Activated CD8-positive, alpha-beta memory T cell treated with anti-CD3 and anti-CD28 coated beads, Interleukin-2, amount 10 ng/mL, durations not matched to agents 7 days and 5 days (primary cell): Measurements from ENCODE around the gene RAD23A. TPM values are rescaled to one million over a fixed set of nuclear protein-coding genes. Genes with fewer than 3 reads are reported as not detected.

Experiments used
- ATAC-seq: fragments of 150-1000 bp; cut with Tn5 transposase; one replicate; pipeline ENCODE4 v1.10.0; 2021; ENCODE audit warnings: moderate library complexity
- CTCF ChIA-PET: fragments of 350-600 bp; sonication (Branson Sonifier 250); formaldehyde crosslinking; loops from one replicate; lab custom pipeline; 2021; ENCODE audit warnings: antibody characterized with exemption; lab: Charles Lee
- DNase-seq: peaks from one replicate; pipeline ENCODE4 v3.0.0-alpha.2; 2020
- H3K27ac Mint-ChIP-seq: one replicate; pipeline ENCODE4 v1.8.0; 2021; ENCODE audit warnings: mild to moderate bottlenecking, mixed read lengths
- H3K27me3 Mint-ChIP-seq: one replicate; pipeline ENCODE4 v1.8.0; 2021; ENCODE audit warnings: mixed read lengths
- H3K36me3 Mint-ChIP-seq: one replicate; pipeline ENCODE4 v1.8.0; 2021; ENCODE audit warnings: mild to moderate bottlenecking, mixed read lengths
- H3K4me1 Mint-ChIP-seq: one replicate; pipeline ENCODE4 v1.8.0; 2021; ENCODE audit warnings: mixed read lengths
- H3K4me3 Mint-ChIP-seq: one replicate; pipeline ENCODE4 v1.8.0; 2021; ENCODE audit warnings: mild to moderate bottlenecking, moderate library complexity, mixed read lengths
- H3K9me3 Mint-ChIP-seq: one replicate; pipeline ENCODE4 v1.8.0; 2022; ENCODE audit warnings: low read depth, mixed read lengths
- total RNA-seq, 2 experiments: library from RNA; stranded (reverse); gene quantifications; one replicate each; pipeline ENCODE4 v1.2.3, GENCODE V29; 2021

RAD23A gene
- total RNA-seq, 2 experiments from 2014 or later, result 164 to 168 TPM

DNA sequence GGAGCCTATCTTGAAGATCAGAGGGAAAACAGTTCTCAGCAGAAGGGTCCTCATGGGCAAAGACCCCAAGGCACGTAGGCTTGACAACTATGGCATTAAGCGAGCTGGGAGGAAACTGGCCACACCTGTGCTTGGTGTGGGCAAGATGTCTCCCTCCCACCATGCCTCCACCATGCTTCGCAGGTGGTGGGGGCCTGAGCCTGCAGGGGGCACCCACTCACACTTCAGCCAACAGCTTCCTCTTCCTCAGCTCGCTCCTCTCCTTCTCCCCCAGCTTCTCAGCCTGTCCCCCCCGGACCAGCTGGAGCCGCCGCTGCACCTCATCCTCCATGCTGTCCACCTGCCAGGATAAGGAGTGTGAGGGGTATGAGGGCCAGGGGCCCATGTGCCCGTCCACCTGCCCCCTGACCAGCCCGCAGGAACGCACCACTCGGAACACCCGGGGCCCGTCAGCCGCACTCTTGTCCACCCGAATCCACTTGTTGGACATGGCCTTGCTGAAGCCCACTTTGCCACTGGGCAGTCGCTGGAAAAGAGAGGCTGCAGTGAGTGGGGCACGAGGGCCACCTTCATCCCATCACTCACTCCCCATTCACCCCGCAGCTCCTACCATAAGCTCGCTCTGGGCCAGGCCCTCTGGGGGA, 15.5 kb upstream of the RAD23A start:
- ATAC-seq (no peak), DNase-seq (no peak)
- H3K9me3 Mint-ChIP-seq, result no peaks in the 10 kb centered on the region
- no peak overlapping the region for H3K4me3 Mint-ChIP-seq
- no peak overlapping the region for H3K27ac Mint-ChIP-seq
- H3K36me3 Mint-ChIP-seq, result peaks cover 32% of the 10 kb centered on the region
- H3K27me3 Mint-ChIP-seq, result no peaks in the 10 kb centered on the region
- peaks cover 24% of the 10 kb centered on the region for H3K4me1 Mint-ChIP-seq
- CTCF ChIA-PET, result interaction anchor here (0.5 to 4.6 kb wide), 3 partner anchors 35 to 658 kb away, joined by 3 to 23 read pairs (median 8); partner anchors contain the start of gene GCDH

DNA sequence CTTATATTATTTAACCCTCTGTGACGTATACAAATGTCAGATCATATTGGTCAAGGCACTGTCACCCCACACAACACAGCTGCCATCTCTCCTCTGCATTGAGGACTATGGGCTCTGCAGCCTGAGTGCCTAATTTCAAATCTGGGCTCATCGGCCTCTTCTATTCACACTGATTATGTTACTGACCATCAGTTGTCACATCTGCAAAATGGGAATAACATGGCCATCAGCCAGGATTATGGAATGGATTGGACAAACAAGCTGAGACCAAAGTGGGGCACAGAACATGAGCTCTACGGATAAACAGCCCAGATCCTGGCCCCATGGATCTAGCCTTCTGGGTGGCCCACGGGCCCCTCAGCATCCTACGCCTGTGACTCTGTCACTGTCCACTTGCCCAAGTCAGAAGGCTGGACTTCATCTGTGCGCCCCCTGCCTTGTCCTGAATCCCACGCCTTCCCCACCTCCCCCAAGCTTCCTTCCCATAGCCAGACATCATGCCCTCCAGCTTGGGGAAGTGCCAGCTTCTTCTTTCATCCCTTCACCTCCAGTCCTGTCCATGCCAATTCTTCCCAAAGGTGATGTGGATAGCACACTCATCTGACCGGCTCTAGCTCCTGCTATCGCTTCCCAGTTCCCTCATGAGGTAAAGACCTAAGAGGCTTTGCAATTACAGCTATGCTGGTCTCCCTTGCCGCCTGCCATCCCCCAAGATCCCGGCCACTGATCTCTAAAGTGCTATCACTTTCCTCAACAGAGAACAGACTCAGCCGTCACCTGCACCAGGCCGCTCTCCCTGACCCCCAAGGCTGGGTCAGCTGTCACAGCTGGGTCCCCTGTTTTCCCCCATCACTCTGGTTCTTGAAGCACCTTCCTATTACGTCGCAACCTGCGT, 13.0 kb upstream of the RAD23A start:
- DNase-seq (no peak), ATAC-seq (no peak)
- peak overlapping the region; percentile 92 for H3K4me3 Mint-ChIP-seq
- peak overlapping the region; percentile 88 for H3K27ac Mint-ChIP-seq
- no peaks in the 10 kb centered on the region for H3K9me3 Mint-ChIP-seq
- H3K27me3 Mint-ChIP-seq, result no peaks in the 10 kb centered on the region
- H3K36me3 Mint-ChIP-seq, result peaks cover 19% of the 10 kb centered on the region
- peaks cover 37% of the 10 kb centered on the region for H3K4me1 Mint-ChIP-seq
- CTCF ChIA-PET, result interaction anchor here (0.6 to 4.6 kb wide), 14 partner anchors 9 to 167 kb away, joined by 3 to 23 read pairs (median 4); partner anchors contain the start of genes DNASE2, KLF1, RAD23A and SYCE2

DNA sequence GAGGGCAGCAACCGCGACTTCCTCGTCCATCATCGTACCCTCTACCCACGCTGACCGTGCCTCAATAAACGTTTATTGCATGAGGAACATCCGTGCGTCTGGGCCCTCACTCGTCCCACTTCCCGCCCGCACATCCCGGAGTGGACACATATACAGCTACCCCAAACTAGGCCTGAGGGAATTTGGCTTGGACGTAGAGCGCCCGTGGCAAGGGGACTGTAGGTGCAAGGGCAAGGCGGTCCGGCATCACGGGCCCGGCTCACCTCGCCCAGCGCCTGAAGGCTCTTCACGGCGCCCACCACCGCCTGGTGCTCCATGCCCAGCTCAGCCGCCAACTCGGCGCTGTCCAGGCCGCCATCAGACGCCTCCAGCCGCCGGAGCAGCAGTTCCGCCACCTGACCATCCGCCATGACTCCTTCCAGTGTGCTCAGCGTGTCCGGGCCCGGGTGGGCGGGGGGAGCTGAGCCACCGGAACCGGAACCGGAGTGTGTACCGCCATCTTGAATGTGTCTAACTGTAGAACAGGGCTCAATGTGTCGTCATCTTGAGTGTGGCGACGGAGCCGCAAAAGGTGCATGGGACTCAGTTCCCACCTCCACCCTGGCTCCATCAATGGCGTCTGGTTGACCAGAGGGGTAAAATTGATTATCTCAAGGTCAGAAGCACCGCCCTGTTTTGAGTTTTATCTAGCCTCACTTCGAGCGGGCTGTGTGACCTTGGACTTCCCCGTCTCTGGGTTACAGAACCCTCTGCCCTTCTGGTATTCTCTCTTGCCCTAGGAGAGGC, 12.2 kb upstream of the RAD23A start, which contains the start of gene FARSA:
Gene FARSA (minus strand): TSS at position 425 of the 786 bp plus-strand sequence. CDS start 15 bp downstream, at position 410.
- ATAC-seq (peak; percentile 63), DNase-seq (peak; percentile 96)
- H3K9me3 Mint-ChIP-seq, result no peaks in the 10 kb centered on the region
- peak within 1 kb of the TSS; percentile 88 for H3K27ac Mint-ChIP-seq
- H3K4me3 Mint-ChIP-seq, result peak within 1 kb of the TSS; percentile 92
- H3K4me1 Mint-ChIP-seq, result peaks cover 42% of the 10 kb centered on the region
- CTCF ChIA-PET, result interaction anchor here (0.7 to 4.6 kb wide), 9 partner anchors 8 to 160 kb away, joined by 3 to 23 read pairs (median 6); partner anchors contain the start of genes DNASE2, RAD23A and SYCE2
- peaks cover 17% of the 10 kb centered on the region for H3K36me3 Mint-ChIP-seq
- H3K27me3 Mint-ChIP-seq, result no peaks in the 10 kb centered on the region

DNA sequence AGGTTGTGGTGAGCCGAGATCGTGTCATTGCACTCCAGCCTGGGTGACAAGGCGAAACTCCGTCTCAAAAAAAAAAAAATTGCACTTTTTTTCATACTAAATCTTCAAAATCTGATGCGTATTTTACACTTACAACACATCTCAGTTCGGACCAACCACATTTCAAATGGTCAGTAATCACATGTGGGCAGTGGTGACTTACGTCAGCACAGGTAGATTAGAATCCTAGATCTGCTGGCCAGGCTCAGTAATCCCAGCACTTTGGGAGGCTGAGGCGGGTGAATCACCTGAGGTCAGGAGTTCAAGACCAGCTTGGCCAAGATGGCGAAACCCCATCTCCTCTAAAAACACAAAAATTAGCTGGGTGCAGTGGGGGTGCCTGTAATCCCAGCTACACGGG, 10.6 kb upstream of the RAD23A start:
- Mint-ChIP-seq H3K4me1 (peaks cover 54% of the 10 kb centered on the region), H3K36me3 (peaks cover 22% of the 10 kb centered on the region), H3K4me3 (no peak overlapping the region), H3K27me3 (no peaks in the 10 kb centered on the region), H3K27ac (no peak overlapping the region), H3K9me3 (no peaks in the 10 kb centered on the region)
- no peak for DNase-seq
- CTCF ChIA-PET, result no interaction called here
- ATAC-seq, result no peak

DNA sequence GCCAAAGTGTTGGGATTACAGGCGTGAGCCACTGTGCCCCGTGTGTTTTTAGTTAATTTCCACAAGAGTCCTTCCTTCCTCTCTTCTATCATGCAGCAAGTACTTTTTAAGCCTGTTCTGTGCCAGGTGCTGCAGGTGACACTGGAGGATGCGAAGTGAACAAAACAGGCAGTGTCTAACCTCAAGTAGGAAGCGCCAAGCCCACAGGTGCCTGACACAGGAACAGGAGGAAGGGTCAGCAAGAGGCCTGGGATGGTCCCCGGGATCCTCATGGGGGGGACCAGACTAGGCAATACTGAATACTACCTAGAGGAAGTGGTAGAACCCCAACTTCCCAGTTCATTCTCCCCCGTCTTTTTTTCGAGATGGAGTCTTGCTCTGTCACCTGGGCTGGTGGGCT, 9.1 kb upstream of the RAD23A start:
- CTCF ChIA-PET, result no interaction called here
- Mint-ChIP-seq H3K27ac (peak overlapping the region; percentile 52), H3K4me1 (peaks cover 62% of the 10 kb centered on the region), H3K36me3 (peaks cover 34% of the 10 kb centered on the region), H3K4me3 (no peak overlapping the region), H3K27me3 (no peaks in the 10 kb centered on the region), H3K9me3 (no peaks in the 10 kb centered on the region)
- DNase-seq, result no peak
- no peak for ATAC-seq

DNA sequence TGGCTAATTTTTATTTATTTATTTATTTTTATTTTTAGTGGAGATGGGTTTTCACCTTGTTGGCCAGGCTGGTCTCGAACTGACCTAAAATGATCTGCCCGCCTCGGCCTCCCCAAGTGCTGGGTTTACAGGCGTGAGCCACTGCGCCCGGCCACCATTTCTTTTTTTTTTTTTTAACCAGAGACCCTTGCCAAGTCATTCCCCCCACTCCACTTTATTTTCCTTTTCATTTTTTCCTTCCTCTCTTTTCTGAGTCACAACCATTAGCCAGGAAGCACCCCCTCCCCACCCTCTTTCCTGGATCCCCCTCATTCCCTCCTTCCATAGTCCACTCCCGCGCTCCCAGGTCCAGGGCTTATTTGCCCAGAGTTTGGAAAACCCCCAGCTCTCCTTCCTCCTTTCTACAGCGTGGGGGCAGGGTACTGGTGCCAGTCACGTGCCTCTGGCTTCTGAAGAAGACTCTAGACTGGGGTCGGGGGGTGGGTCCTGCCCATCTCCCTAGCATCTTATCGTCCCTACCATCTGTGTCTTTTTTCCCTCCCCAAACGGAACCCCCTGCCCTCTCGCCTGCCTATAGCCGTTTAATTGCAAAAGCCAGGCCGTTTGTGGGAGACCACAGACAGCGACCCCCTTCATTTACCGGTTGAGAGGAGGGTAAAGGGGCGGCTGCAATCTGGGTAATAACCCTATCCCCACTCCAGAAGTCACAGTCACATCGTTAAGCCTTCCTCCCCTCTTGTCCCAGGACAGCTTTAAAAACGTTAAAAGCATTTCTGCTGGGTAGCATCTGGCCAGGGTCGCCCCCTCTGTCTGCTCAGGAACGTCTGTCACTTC, 8.4 kb upstream of the RAD23A start:
- no peak for DNase-seq
- H3K4me3 Mint-ChIP-seq, result peak overlapping the region; percentile 100
- no peaks in the 10 kb centered on the region for H3K9me3 Mint-ChIP-seq
- H3K27ac Mint-ChIP-seq, result peak overlapping the region; percentile 95
- ATAC-seq, result no peak
- peaks cover 65% of the 10 kb centered on the region for H3K4me1 Mint-ChIP-seq
- H3K27me3 Mint-ChIP-seq, result no peaks in the 10 kb centered on the region
- CTCF ChIA-PET, result interaction anchor here (0.7 to 1.8 kb wide), 10 partner anchors 10 to 141 kb away, joined by 3 to 12 read pairs (median 6); partner anchors contain the start of genes GADD45GIP1, GCDH and SYCE2
- H3K36me3 Mint-ChIP-seq, result peaks cover 39% of the 10 kb centered on the region

DNA sequence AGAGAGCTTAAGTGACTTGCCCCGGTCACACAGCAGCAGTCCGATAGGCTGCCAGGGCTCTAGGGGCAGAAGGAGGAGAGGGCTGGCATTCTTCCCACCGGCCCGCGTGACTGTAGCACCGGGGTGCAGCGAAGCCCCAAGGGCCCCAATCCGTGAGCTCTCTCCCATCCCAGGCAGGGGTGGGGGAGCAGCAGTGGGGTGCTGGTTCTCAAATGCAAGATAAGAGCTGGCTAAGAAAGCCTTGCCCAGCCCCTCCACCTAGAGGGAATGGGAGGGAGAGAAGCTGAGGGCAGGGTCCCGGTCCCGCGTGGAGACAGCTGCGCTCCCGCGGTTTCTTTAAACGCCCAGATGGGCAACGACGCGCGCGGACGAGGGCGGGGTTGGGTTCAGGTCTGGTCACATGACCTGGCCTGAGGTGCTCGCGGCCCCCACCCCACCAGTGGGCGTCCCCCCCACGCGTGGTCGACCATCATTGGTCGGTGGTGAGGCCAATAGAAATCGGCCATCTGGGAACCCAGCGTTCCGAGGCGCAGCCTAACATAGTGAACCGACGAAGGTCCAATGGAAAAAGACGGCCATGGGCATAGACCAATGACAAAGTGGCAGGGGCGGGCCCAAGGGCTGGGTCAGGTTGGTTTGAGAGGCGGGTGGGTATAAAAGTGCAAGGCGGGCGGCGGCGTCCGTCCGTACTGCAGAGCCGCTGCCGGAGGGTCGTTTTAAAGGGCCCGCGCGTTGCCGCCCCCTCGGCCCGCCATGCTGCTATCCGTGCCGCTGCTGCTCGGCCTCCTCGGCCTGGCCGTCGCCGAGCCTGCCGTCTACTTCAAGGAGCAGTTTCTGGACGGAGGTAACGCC, 7.5 kb upstream of the RAD23A start, which contains the start of gene CALR:
Gene CALR (plus strand): TSS at position 683 of the 852 bp plus-strand sequence. CDS start 71 bp downstream, at position 754.
- peak; percentile 100 for DNase-seq
- Mint-ChIP-seq H3K27ac (peak within 1 kb of the TSS; percentile 95), H3K9me3 (no peaks in the 10 kb centered on the region), H3K36me3 (peaks cover 45% of the 10 kb centered on the region), H3K4me3 (peak within 1 kb of the TSS; percentile 100), H3K4me1 (peaks cover 63% of the 10 kb centered on the region), H3K27me3 (no peaks in the 10 kb centered on the region)
- CTCF ChIA-PET, result interaction anchor here (0.8 to 1.8 kb wide), 9 partner anchors 9 to 142 kb away, joined by 3 to 12 read pairs (median 6); partner anchors contain the start of genes GADD45GIP1, GCDH and SYCE2
- ATAC-seq, result peak; percentile 92

DNA sequence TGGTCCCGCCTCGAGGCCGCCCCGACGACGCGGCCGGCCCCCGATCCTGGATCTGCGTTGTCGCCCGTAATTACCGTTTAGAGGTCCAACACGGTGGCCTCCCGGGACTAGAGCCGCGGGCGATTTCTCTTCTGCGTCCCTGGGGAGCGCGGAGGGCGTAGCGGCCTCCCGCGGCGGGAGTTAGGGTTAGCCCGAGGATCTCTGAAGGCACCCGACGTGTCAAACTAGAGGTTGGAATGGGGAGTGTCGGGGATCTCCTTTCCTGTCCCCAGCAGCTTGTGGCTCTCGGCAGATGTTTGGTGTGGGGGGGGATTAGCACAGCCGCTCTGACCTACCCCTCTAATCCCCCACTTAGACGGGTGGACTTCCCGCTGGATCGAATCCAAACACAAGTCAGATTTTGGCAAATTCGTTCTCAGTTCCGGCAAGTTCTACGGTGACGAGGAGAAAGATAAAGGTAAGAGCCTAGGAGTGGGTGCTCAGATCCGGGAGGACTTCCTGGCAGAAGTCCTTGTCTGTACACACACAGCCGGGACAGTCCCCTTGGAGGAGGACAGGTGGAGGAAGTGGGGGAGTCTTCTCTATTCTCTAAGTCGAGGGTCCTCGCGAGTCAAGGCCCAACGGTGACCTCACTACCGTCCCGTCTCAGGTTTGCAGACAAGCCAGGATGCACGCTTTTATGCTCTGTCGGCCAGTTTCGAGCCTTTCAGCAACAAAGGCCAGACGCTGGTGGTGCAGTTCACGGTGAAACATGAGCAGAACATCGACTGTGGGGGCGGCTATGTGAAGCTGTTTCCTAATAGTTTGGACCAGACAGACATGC, 6.7 kb upstream of the RAD23A start:
- CTCF ChIA-PET, result interaction anchor here (1.0 to 1.8 kb wide), 7 partner anchors 17 to 54 kb away, joined by 3 to 12 read pairs (median 7); partner anchors contain the start of genes GCDH and SYCE2
- H3K27ac Mint-ChIP-seq, result peak overlapping the region; percentile 95
- DNase-seq (peak; percentile 69), ATAC-seq (peak; percentile 3)
- H3K27me3 Mint-ChIP-seq, result no peaks in the 10 kb centered on the region
- H3K4me3 Mint-ChIP-seq, result peak overlapping the region; percentile 100
- H3K9me3 Mint-ChIP-seq, result no peaks in the 10 kb centered on the region
- H3K4me1 Mint-ChIP-seq, result peaks cover 68% of the 10 kb centered on the region
- peaks cover 53% of the 10 kb centered on the region for H3K36me3 Mint-ChIP-seq

DNA sequence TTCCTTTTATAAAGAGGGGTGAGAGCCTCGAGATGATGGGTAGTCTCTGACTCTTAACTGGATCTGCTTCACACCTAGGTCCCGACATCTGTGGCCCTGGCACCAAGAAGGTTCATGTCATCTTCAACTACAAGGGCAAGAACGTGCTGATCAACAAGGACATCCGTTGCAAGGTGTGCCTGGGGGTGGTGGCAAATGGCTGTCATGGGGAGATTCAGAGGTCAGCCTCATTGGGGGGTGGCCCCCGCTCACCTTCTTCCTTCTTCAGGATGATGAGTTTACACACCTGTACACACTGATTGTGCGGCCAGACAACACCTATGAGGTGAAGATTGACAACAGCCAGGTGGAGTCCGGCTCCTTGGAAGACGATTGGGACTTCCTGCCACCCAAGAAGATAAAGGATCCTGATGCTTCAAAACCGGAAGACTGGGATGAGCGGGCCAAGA, 5.7 kb upstream of the RAD23A start:
- H3K4me1 Mint-ChIP-seq, result peaks cover 72% of the 10 kb centered on the region
- CTCF ChIA-PET, result interaction anchor here (1.0 kb wide), 2 partner anchors 18 to 55 kb away, joined by 3 to 4 read pairs; no protein-coding TSS in a partner anchor
- H3K9me3 Mint-ChIP-seq, result no peaks in the 10 kb centered on the region
- peak overlapping the region; percentile 95 for H3K27ac Mint-ChIP-seq
- peaks cover 58% of the 10 kb centered on the region for H3K36me3 Mint-ChIP-seq
- DNase-seq (no peak), ATAC-seq (no peak)
- H3K27me3 Mint-ChIP-seq, result no peaks in the 10 kb centered on the region
- H3K4me3 Mint-ChIP-seq, result peak overlapping the region; percentile 100

DNA sequence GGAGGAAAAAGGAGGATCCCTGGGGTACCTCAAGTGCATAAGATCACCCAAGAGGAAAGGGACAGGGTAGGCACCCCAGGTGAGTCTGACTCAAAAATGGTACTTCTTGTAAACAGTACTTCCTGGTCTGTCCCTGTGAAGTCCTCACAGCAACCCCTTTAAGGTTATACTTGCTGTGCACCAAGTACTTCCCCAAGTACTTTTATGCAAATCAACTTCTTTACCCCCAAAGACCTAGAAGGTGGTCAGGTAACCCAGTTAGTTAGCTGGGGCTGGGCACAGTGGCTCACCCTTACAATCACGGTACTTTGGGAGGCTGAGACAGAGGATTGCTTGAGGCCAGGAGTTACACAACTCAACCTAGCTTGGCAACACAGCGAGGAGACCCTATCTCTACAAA, 4.8 kb upstream of the RAD23A start:
- DNase-seq, result no peak
- CTCF ChIA-PET, result interaction anchor here (0.8 to 1.4 kb wide), 3 partner anchors 8 to 56 kb away, joined by 3 to 7 read pairs (median 5); no protein-coding TSS in a partner anchor
- no peak for ATAC-seq
- Mint-ChIP-seq H3K36me3 (peaks cover 66% of the 10 kb centered on the region), H3K9me3 (no peaks in the 10 kb centered on the region), H3K4me1 (peaks cover 75% of the 10 kb centered on the region), H3K27me3 (no peaks in the 10 kb centered on the region), H3K27ac (peak overlapping the region; percentile 95), H3K4me3 (peak overlapping the region; percentile 100)
